Stimulated activated effector memory CD8-positive, alpha-beta T cell treated with anti-CD3 and anti-CD28 coated beads, Interleukin-12 subunit alpha, Interleukin-12 subunit beta, amount 100 ng/mL, for 72 hours (primary cell): ENCODE measurements around the gene TRIM71.

Experiments
- ATAC-seq: fragments of 150-1000 bp; cut with Tn5 transposase; 2 replicates; pipeline ENCODE4 v1.10.0; 2021
- DNase-seq, 2 donors: peaks; one replicate each; pipeline ENCODE4 v3.0.0; 2021 to 2022; ENCODE audit warnings: low spot score in 2 of 2
- H3K27ac Mint-ChIP-seq: one replicate; pipeline ENCODE4 v1.8.0; 2022; ENCODE audit warnings: mild to moderate bottlenecking, mixed read lengths
- H3K36me3 Mint-ChIP-seq: one replicate; pipeline ENCODE4 v1.8.0; 2022; ENCODE audit warnings: mild to moderate bottlenecking, mixed read lengths
- H3K4me1 Mint-ChIP-seq: one replicate; pipeline ENCODE4 v1.8.0; 2022; ENCODE audit warnings: mixed read lengths
- H3K4me3 Mint-ChIP-seq: one replicate; pipeline ENCODE4 v1.8.0; 2022; ENCODE audit warnings: mild to moderate bottlenecking, mixed read lengths
- H3K9me3 Mint-ChIP-seq: one replicate; pipeline ENCODE4 v1.8.0; 2022; ENCODE audit warnings: mixed read lengths

Gene TRIM71

DNA sequence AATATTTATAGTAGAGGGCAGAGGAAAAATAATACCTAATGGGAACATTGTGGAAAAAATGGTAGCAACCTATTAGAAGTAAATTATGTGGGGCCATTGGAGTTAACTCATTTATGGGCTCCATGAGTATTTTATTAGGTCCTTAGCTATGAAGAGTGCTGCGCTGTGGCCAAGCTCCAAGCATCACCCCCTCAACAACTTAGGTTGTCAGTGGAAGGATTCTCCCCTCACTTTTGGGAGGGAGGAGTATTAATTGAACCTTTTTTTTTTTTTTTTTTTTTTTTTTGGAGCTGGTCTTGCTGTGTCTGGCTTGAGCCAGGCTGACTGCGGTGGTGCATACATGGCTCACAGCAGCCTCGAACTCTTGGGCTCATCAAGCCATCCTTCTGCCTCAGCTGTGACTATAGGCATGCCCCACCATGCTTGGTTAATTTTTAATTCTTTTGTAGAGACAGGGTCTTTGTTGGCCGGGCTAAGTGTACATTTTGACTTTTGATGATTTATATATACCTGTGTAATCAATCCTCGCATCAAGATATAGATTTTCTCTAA is 45.2 kb downstream of the TRIM71 start:
- Mint-ChIP-seq H3K36me3 (no peaks in the 10 kb centered on the region), H3K9me3 (no peaks in the 10 kb centered on the region), H3K27ac (no peak overlapping the region), H3K4me1 (peaks cover 8% of the 10 kb centered on the region), H3K4me3 (no peak overlapping the region)
- ATAC-seq, result no peak
- DNase-seq, result no peak

DNA sequence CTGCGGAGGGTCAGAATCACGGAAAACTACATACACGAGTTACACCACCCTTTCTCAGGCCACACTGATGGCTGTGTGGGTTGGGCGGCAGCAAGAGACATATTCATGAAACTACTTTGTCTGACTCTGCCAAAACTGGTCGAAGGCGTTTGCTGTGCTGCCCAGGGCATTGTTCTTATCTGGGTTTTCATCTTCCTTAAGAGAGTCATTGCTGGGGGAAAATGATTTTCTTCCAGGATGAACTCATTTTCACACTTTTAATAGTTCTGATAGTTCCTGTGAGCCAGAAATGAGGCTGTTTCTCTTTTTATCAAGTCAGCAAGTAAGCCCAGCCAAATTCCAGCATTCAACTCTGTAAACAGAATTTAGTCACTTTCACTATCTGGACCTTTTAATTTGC is 47.6 kb downstream of the TRIM71 start:
- H3K36me3 Mint-ChIP-seq, result no peaks in the 10 kb centered on the region
- ATAC-seq (peak; percentile 42), DNase-seq (no peak)
- no peaks in the 10 kb centered on the region for H3K9me3 Mint-ChIP-seq
- H3K27ac Mint-ChIP-seq, result no peak overlapping the region
- H3K4me3 Mint-ChIP-seq, result no peak overlapping the region
- peaks cover 8% of the 10 kb centered on the region for H3K4me1 Mint-ChIP-seq

DNA sequence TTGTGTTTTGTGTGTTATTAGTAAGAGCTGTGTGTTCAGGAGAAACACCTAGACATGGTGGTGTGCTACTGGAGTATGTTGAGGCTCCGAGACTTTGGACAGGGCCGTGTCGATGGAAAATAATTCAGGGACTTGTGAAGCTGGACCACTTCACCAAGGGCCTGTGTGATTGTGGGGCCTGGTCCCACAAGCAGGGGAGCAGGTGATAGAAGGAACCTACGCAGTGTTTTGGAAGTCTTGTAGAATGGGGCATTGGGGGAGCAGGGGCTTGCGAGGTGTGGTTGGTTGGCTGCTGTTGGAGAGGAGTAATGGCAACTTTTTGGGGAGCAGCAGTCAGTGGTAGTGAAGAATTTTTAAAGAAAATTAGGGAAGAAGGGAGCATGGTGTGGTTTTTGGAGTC is 48.7 kb downstream of the TRIM71 start:
- no peaks in the 10 kb centered on the region for H3K36me3 Mint-ChIP-seq
- no peak overlapping the region for H3K4me3 Mint-ChIP-seq
- H3K4me1 Mint-ChIP-seq, result peaks cover 8% of the 10 kb centered on the region
- DNase-seq, result no peak
- ATAC-seq, result no peak
- no peaks in the 10 kb centered on the region for H3K9me3 Mint-ChIP-seq
- H3K27ac Mint-ChIP-seq, result no peak overlapping the region

DNA sequence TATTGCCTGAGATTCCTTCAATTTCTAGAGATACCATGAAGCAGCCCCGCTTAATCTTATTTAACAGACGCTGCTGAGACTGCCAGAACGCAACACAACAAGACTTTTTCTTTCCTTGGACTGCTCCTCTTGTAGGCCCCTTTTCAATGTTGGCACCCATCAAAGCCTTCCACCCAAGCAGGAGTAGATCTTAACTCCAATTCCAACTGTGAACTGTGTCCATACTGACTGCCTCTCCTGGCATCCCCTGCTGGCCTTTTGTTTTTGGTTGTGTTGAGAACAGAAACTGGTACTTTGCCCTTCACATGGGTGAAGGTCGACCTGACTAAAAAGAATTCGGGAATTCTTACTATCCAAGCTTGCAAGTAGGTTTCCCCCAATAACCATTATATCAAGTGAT is 50.2 kb downstream of the TRIM71 start:
- Mint-ChIP-seq H3K4me3 (no peak overlapping the region), H3K4me1 (peaks cover 8% of the 10 kb centered on the region), H3K27ac (no peak overlapping the region), H3K9me3 (no peaks in the 10 kb centered on the region), H3K36me3 (no peaks in the 10 kb centered on the region)
- no peak for DNase-seq
- no peak for ATAC-seq

DNA sequence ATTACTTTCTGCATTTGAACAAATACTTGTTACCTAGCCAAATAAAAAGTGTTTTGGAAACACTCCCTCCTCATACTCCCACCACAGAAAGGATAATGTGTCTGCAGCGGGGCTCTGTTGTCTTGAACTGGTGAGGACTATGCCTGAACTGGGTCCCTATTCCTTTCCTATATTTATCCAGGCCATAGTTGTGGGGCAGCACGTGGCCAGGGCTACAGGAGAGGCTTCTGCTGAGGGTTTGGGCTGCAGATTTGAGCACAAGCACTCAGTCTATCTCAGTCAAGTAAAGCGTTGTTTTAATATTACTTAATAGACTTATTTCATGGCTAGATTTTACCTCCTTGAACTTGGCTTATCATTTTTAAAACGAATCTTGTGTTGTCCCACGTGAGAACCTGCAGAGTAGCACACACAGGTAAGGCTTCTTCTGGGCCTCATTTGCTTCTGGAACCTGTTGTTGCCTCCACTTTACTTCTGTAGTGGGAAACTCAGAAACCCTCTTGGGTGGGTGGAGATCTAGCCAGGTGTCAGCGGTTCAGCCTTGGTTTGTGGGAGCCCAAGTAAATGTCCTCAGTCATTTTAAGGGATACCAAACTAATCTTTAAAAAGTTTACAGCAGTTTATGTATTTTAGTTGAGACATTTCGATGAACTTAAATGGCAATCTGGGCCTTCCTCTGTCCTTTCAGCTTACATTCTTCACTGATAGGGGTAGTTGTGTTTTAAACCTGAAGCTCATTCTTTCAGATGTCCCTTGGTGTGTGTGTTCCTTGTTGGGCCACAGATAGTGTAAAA is 51.1 kb downstream of the TRIM71 start:
- Mint-ChIP-seq H3K9me3 (no peaks in the 10 kb centered on the region), H3K27ac (no peak overlapping the region), H3K4me1 (peaks cover 8% of the 10 kb centered on the region), H3K4me3 (no peak overlapping the region), H3K36me3 (no peaks in the 10 kb centered on the region)
- DNase-seq (no peak), ATAC-seq (no peak)

DNA sequence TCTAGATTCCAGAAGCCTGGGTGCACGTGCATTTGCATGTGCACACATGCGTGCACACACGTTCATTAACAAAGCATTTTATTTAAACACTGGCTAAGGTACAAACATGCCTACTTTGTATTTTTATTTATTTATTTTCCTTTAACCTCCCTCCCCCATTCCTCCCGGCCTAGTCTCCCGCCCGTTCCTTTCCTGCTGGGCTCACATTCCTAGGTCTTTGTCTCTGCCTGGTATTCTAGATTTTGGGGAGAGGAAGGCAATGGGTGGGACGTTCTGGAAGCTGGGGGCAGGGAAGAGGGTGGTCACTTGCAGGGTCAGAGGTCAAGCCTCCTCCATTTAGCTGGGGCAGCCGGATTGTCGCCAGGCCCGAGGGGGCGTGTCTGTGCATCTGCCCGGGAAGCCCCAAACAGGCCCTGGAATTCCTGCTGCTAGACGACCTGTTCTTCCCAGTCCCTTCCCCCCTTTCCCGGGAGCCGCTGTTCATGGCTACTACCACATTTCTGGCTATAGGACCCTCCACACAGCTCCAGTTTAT is 51.8 kb downstream of the TRIM71 start:
- H3K27ac Mint-ChIP-seq, result no peak overlapping the region
- no peaks in the 10 kb centered on the region for H3K36me3 Mint-ChIP-seq
- H3K4me1 Mint-ChIP-seq, result peaks cover 8% of the 10 kb centered on the region
- H3K4me3 Mint-ChIP-seq, result no peak overlapping the region
- no peaks in the 10 kb centered on the region for H3K9me3 Mint-ChIP-seq
- ATAC-seq, result no peak
- DNase-seq, result no peak

DNA sequence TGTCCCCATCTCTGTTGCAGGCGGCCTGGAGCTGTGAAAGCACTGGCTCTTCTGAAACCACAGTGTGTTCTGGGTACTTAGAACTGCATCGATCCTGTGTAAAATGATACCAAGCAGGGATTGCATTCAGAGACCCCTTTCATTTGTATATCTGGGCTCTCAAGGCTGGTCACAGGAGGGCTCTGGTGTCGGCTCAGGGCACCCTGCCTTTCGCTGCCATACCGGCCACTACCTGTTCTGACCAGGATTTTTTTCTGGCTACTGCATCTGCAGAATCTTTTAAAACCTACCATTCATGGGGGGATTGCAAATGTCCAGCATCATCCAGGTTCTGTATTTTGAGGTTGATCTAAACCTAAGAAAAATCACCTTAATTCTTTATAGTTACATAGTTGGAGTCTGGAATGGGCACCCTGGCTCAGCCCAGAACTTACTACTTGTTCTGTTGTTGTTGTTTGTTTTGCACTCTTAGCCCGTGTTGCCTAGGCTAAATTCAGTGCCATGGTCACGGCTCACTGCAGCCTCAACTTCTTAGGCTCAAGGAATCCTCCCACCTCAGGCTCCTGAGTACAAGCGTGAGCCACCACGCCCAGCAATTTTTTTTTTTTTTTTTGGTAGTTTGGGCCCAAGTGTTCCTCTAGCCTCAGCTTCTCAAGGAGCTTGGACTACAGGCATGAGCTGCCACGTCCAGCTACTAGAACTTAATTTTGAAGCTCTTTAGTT is 52.7 kb downstream of the TRIM71 start:
- no peak for DNase-seq
- Mint-ChIP-seq H3K4me3 (no peak overlapping the region), H3K27ac (no peak overlapping the region), H3K9me3 (no peaks in the 10 kb centered on the region), H3K4me1 (peaks cover 8% of the 10 kb centered on the region), H3K36me3 (no peaks in the 10 kb centered on the region)
- no peak for ATAC-seq

DNA sequence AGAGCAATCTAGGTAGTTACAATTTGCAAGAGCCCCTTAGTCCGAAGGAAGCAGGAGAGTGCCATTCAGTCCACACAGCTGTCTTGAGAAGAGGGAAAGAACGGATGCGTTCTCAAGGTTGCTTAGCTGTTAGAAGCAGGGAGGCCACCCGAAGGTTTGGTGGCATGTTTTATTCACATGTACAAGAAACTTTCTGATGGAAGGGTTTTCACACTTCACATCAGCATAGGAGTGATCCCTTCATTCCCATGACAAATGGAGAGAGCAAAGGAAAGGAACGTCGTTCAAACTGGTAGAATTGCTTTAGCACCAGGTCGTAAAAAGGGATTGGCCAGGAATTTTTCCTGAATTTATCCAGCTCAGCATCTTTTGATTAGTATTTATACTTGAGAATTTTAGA is 53.5 kb downstream of the TRIM71 start:
- DNase-seq (no peak), ATAC-seq (no peak)
- no peak overlapping the region for H3K27ac Mint-ChIP-seq
- H3K9me3 Mint-ChIP-seq, result no peaks in the 10 kb centered on the region
- H3K4me3 Mint-ChIP-seq, result no peak overlapping the region
- no peaks in the 10 kb centered on the region for H3K36me3 Mint-ChIP-seq
- H3K4me1 Mint-ChIP-seq, result peaks cover 7% of the 10 kb centered on the region

DNA sequence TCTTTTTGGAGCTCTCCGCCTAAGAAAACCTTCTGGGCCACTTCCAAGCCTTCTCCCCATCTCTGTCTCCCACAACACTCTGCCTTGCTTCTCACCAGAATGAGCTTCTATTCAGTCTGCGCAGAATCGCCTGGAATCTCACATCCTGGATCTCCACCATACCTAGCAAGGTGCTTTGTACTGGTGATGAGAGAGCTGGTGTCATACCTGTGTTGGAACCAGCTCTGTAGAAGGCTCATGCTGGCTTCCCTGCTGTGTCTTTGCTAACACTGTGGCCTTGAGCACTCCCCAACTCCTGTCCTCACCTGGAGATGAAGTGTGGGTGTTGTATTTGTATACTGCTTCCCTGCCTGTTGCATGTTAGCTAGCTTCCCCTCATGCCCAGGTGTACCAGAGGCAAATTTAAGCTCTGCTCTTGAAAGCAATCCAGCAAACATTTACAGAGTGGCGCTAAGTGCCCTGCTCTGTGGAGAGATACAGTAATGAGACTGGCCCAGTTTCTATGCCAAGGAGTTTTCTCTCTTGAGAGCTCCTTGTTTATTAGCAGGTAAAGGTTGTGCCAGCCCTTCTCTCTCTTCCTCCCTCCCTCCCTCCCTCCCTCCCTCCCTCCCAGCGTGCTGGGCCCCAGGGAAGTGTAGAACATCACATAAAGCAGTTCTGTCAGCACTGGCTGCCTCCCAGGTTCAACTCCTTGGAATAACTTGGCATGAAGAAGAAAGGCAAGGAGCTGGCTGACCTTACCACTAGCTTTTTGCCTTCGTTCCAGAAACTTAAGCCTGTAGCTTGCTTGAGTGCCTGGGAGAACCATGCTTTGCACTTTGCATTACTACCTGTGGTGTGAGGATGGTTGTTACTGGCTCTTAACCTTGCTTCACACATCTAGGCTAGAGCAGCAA is 54.9 kb downstream of the TRIM71 start:
- Mint-ChIP-seq H3K27ac (no peak overlapping the region), H3K4me1 (peaks cover 5% of the 10 kb centered on the region), H3K36me3 (no peaks in the 10 kb centered on the region), H3K9me3 (no peaks in the 10 kb centered on the region), H3K4me3 (no peak overlapping the region)
- DNase-seq, result no peak
- no peak for ATAC-seq

DNA sequence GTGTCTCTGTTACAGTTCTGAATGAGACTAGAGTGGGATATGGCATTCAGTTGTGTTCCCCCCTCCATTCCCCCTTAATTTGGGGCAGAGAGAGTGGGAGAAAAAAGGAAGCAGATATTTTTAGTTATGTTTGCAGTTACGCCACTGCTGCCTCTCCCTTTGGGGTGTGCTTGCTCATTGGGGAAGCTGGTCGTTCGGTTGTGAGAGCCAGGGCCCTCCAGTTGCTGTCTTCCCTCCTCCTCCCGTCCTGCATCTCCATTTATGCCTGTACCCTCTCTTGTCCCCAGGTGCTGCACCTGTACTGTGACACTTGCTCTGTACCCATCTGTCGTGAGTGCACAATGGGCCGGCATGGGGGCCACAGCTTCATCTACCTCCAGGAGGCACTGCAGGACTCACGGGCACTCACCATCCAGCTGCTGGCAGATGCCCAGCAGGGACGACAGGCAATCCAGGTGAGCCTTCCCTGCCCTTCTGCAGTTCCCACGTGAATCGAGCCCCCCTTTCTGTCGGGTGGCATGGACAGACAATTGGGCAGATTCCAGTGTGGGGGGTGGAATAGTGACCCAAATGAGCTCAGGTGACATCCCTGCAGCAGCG is 55.8 kb downstream of the TRIM71 start:
- peaks cover 5% of the 10 kb centered on the region for H3K4me1 Mint-ChIP-seq
- DNase-seq, result no peak
- H3K36me3 Mint-ChIP-seq, result no peaks in the 10 kb centered on the region
- H3K27ac Mint-ChIP-seq, result no peak overlapping the region
- peak; percentile 15 for ATAC-seq
- H3K9me3 Mint-ChIP-seq, result no peaks in the 10 kb centered on the region
- no peak overlapping the region for H3K4me3 Mint-ChIP-seq

DNA sequence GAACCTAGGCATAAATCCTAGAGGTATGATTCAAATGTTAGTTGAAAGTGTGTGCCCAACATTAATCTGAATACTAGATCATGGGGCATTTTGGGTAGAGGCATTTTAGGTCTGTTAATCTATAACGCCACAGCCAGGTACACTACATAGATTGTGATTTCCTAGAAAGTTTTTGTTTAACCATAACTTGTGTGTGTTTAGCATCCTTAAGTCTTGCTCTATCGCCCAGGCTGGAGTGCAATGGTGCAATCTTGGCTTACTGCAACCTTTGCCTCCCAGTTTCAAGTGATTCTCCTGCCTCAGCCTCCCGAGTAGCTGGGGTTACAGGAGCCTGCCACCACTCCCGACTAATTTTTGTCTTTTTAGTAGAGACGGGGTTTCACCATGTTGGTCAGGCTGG is 59.1 kb downstream of the TRIM71 start:
- Mint-ChIP-seq H3K27ac (no peak overlapping the region), H3K9me3 (no peaks in the 10 kb centered on the region)

DNA sequence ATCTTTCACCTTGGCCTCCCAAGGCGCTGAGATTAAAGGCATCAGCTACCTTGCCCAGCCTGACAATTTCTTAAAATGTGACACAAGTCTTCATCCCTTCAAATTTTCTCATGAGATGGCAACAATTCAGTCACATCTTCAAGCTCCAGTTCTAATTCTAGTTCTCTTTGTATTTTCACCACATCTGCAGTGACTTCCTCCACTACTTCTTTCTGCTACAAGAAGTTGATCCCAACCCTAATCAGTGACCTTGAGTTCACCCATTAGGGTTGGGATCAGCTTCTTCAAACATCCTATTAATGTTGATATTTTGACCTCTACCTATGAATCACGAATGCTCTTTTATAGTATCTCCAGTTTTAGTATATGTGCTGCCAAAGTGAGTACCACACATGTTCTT is 59.8 kb downstream of the TRIM71 start:
- DNase-seq (no peak), ATAC-seq (no peak)
- no peak overlapping the region for H3K4me3 Mint-ChIP-seq
- H3K27ac Mint-ChIP-seq, result no peak overlapping the region
- H3K4me1 Mint-ChIP-seq, result peaks cover 8% of the 10 kb centered on the region
- H3K36me3 Mint-ChIP-seq, result no peaks in the 10 kb centered on the region
- H3K9me3 Mint-ChIP-seq, result no peaks in the 10 kb centered on the region

More for the DNA sequence above, 59.1 kb downstream of the TRIM71 start:
- no peak for ATAC-seq
- Mint-ChIP-seq H3K4me3 (no peak overlapping the region), H3K4me1 (peaks cover 5% of the 10 kb centered on the region), H3K36me3 (no peaks in the 10 kb centered on the region)
- DNase-seq, result no peak

DNA sequence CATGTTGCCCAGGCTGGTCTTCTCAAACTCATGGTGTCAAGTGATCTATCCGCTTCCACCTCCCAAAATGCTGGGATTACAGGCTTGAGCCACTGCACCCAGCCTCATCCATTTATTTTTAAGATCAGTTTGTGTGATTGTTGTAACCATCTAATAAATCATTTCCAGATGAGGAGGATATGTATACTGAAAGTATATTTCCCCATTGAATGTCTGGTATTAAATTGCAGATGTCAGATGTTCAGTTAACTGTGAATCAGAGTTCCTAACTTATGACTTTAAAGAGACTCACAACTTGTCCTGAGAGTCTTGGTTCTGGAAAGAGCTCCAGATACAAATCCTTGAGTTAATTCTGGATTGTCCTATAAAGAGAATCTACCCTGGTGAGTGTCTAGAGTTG is 62.4 kb downstream of the TRIM71 start:
- H3K36me3 Mint-ChIP-seq, result no peaks in the 10 kb centered on the region
- no peak for ATAC-seq

DNA sequence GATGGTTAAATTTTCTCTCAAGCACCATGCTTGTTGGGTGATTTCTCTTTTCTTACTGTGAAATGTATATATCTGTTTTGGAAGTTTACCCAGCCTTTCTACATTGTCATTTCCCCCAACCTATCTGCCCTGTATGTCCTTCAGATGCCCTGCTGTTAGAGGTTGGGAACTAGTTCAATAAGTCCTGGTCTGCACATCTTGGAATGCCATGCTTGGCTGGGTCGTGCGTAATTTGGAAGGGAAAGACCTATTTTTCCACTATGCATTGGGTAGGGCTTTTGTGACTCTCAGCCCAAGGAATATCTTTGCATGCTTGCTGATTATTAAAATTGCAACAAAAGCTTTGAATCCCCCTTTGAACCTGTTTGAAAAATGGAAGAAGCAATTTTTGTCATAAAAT is 63.8 kb downstream of the TRIM71 start:
- no peak overlapping the region for H3K27ac Mint-ChIP-seq
- ATAC-seq, result no peak
- DNase-seq, result no peak
- peaks cover 14% of the 10 kb centered on the region for H3K4me1 Mint-ChIP-seq
- no peaks in the 10 kb centered on the region for H3K36me3 Mint-ChIP-seq
- no peaks in the 10 kb centered on the region for H3K9me3 Mint-ChIP-seq
- H3K4me3 Mint-ChIP-seq, result no peak overlapping the region

More for the DNA sequence above, 62.4 kb downstream of the TRIM71 start:
- Mint-ChIP-seq H3K27ac (no peak overlapping the region), H3K4me3 (no peak overlapping the region), H3K4me1 (peaks cover 19% of the 10 kb centered on the region), H3K9me3 (no peaks in the 10 kb centered on the region)
- DNase-seq, result no peak

DNA sequence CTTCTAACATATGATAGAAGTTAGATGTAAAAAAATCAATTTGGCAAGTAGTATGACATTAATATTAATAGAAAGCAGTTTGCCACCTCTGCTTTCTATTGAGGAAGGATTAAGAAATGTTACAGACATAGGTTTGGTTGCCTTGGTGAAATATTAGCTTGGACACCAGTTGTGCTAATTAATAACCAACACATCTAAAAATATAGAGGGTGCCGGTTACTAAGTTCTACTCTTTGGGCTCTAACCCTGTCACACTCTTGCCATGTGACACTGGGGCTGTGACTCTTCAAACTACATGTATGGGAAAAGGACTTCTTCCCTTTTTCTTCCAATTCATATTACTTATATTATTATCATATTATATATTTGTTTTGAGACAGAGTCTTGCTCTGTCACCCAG is 64.4 kb downstream of the TRIM71 start:
- Mint-ChIP-seq H3K4me1 (peaks cover 14% of the 10 kb centered on the region), H3K36me3 (no peaks in the 10 kb centered on the region), H3K9me3 (no peaks in the 10 kb centered on the region), H3K4me3 (no peak overlapping the region), H3K27ac (no peak overlapping the region)
- ATAC-seq, result no peak
- no peak for DNase-seq
